HG02678 (cell line): ENCODE data around the gene BCAS3.
"Not testable (repeated sequence)": the region's sequence is repeated elsewhere in the genome, so short reads cannot be mapped to it uniquely, and the experiment has no call there.

Source experiments
- ATAC-seq: cut with Tn5 transposase; IDR thresholded peaks from one replicate; pipeline ENCODE4 v1.9.1; 2021; ENCODE audit warnings: mild to moderate bottlenecking, moderate library complexity; ENCODE audit not compliant: unreplicated experiment

BCAS3 gene

GRCh38 chr17:60674637-60675036, 3.0 kb upstream of the BCAS3 start:
- ATAC-seq: not testable (repeated sequence)

DNA sequence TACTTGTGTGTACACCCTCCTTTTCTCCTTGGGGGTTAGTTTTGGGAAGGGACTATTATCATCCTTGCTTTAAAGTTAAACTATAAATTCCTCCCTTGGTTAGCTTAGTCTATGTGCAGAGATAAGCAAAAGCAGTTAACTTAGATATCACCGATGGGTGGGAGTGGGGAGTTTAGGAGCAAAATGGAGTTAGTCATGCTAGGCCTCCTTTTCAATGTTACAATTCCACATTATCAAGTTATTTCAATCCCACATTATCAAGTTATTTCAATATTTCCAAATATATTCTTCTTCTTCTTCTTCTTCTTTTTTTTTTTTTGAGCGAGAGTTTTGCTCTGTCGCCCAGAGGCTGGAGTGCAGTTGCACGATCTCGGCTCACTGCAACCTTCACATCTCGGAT, 1.7 kb upstream of the BCAS3 start:
- no peak for ATAC-seq

- no peak for ATAC-seq
These were observed 818 bp upstream of the BCAS3 start for GRCh38 chr17:60676758-60677307.

DNA sequence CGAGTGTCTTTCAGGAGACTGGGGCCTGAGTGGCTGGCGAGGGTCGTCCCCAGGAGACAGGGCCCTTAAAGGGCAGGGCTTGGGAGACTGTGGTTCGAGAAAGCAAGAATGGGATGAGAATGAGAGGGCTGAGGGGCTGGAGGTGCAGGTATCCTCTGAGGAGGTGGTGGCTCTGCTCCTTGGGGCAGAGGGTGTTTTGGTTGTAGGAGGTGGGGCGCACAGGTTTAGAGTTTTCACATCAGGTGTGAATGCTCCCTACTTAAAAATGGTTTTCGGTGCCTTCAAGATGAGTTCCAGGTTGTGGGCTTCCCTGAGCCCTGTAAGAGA, 430 bp downstream of the BCAS3 start:
- ATAC-seq: no peak

GRCh38 chr17:60679287-60679686, 1.6 kb downstream of the BCAS3 start:
- ATAC-seq: no peak

DNA sequence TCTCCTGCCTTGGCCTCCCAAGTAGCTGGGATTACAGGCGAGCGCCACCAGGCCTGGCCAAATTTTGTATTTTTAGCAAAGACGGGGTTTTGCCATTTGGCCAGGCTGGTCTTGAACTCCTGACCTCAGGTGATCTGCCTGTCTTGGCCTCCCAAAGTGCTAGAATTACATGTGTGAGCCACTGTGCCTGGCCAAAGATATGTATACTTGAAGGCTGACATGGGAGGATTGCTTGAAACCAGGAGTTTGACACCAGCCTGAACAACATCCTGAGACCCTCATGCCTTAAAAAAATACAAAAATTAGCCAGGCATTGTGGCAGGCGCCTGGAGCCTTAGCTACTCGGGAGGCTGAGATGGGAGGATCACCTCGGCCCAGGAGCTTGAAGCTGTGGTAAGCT, 3.1 kb downstream of the BCAS3 start:
- ATAC-seq: no peak

GRCh38 chr17:60685437-60685836, 7.8 kb downstream of the BCAS3 start:
- ATAC-seq: no peak

DNA sequence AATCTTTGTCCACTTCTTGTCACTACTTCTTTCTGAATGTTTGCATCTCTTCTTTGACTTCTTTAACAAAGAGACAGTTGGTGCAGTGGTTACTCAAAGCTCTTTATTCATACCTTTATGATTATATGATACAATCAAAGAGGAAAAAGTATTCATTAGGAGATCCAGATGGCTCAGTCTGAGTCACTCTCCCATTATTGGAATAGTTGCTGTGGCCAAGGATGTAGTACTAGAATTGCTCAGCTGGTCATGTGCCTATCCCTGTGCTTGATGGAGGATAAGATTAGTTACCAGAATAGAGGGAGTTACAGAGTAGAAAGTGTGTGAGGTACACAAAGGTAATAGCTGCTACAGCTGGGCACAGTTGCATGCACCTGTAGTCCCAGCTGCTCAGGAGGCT, 18.3 kb downstream of the BCAS3 start:
- no peak for ATAC-seq

DNA sequence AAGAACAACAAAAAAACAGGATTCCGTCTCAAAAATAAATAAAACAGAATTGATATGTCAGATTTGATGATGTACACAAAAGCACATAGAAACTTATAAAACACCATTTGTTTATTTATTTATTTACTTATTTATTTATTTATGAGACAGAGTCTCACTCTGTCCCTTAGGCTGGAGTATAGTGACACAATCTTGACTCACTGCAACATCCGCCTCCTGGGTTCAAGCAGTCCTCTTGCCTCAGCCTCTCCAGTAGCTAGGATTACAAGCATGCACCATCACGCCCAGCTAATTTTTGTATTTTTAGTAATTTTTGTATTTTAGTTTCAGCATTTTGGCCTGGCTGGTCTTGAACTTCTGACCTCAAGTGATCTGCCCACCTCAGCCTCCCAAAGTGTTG, 21.4 kb downstream of the BCAS3 start:
- ATAC-seq: no peak

- ATAC-seq: no peak
These were observed 26.5 kb downstream of the BCAS3 start for GRCh38 chr17:60704170-60704569.

DNA sequence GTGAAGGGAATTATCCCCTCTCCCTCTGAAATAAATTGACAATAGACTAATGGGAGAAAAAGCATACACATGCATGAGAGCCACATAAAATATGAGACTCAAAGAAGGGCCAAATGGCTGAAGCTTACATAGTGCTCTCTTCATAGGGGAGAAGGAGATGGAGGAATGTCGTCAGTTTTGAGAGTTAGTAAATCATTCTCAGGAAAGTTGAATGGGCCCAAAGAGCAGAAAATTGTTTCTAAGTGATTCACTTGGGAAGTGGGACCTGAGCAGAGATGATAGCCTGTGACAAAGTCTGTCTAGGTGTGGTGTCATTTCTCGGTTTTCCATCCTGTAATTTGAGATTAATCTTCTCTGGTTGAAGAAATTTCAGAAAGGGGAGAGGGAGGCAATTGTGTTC, 35.0 kb downstream of the BCAS3 start:
- ATAC-seq: no peak

GRCh38 chr17:60713608-60714007, 36.0 kb downstream of the BCAS3 start:
- no peak for ATAC-seq

GRCh38 chr17:60716766-60717165, 39.1 kb downstream of the BCAS3 start:
- no peak for ATAC-seq

DNA sequence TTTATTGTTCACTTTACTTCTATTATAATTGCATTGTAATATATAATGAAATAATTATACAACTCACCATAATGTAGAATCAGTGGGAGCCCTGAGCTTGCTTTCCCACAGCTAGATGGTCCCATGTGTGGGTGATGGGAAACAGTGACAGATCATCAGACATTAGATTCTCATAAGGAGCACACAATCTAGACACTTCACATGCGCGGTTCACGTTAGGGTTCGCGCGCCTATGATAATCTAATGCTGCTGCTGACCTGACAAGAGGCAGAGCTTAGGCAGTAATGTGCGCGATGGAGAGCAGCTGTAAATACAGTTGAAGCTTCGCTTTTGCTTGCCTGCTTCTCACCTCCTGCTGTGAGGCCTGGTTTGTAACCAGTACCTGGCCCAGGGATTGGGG, 40.2 kb downstream of the BCAS3 start:
- no peak for ATAC-seq

DNA sequence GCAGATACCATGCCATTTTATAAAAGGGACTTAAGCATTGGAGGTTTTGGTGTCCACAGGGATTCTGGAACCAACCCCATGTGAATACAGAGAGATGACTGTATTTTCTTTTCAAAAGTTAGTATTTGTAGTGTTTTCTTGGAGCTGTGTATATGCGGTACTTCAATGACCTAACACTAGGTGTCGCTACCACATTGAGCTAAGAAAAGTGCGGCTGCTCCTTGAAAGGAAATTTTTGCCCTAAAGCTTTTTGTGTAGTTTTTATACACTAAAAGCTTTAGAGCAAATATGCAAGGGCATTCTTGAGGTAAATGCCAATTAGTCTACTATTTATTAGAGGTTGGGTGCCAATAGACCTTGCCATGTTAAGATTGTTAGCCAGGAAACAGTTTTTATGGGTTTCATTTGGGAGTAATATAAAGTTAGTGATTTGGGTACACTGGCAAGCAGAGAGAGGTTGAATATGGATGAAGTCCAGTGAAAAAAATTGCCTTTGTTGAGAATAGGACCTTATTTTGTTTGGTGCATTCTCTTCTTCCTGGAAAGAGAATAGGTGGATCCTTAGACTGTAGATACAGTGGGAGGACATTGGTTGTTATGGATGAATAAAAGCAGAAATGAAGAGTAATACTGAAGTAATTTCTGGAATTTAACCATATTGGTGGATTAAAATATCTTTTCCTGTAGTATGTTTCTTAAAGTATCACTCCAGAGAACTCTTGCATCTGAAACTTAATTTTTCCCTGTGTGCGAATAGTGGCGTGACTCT, 43.3 kb downstream of the BCAS3 start:
- ATAC-seq: no peak

DNA sequence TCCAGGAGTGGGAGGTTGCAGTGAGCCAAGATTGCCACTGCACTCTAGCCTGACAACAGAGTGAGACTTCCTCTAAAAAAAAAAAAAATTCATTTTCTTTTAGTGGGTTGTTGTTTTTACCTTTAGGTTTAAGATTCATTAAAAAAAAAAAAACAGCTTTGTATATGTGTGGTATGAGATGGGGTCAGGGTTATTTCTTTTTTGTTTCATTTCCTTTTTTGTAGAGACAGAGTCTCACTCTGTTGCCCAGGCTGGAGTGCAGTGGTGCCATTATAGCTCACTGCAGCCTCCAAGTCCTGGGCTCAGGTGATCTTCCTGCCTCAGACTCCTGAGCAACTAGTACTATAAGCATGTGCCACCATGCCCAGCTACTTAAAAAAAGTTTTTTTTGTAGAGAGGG, 47.0 kb downstream of the BCAS3 start:
- ATAC-seq: peak; percentile 64

DNA sequence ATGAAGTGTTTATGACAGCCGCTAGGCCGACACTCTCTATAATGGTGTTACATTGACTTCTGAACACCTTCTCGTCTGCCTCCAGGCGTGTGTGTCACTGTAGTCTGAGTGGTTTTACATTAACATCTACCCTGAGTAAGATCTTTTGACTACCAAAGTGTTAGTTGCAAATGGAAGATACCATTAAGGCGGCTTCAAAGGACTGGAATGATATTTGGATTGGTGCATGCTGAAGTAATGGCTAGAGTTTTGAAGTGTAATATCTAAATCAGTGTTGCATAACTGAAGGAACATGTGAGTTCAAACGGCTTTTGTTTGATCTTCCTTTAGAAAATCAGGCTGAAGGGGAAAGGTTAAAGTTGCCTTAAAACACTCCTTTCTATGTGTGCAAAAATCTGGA, 52.2 kb downstream of the BCAS3 start:
- ATAC-seq: no peak

GRCh38 chr17:60730273-60730672, 52.6 kb downstream of the BCAS3 start:
- no peak for ATAC-seq

DNA sequence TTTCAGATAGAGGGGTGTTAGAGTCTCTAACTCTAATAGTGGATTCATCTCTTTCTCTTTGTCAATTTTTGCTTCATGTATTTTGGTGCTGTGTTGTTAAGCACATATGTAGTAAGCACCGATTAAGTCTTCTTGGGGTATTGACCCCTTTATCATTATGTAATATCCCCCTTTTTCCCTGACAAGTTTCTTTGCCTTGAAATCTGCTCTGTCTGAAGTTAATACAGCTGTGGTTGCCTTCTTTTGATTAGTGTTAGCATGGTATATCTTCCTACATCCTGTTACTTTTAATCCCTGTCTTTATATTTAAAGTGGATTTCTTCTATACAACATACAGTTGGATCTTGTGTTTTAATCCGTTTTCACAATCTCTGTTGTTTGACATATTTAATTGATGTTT, 60.6 kb downstream of the BCAS3 start:
- no peak for ATAC-seq

- no peak for ATAC-seq
These were observed 62.9 kb downstream of the BCAS3 start for GRCh38 chr17:60740584-60740983.

- ATAC-seq: no peak
These were observed 63.4 kb downstream of the BCAS3 start for GRCh38 chr17:60741031-60741430.

DNA sequence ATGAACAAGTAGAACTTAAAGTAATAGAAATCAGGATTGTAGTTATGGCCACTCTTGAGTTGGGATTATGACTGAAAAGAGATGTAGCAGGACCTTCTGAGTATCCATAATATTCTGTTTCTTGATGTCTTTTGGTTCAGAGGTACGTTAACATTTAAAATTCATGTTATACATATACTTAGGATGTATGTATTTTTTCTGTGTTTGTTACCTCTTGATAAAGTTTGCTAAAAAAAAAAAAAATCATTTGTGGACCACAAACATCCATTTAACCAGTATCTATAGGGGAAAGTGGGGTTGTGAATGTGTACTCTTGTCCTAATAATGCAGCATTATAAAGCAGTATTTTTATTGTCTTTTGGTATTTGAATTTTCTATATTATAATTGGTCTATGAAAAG, 65.6 kb downstream of the BCAS3 start:
- ATAC-seq: no peak

- ATAC-seq: no peak
These were observed 66.1 kb downstream of the BCAS3 start for GRCh38 chr17:60743799-60744198.
